CD4-positive, alpha-beta T cell treated with Interleukin-15 for 1 hour (primary cell): ENCODE data around the gene TNNI3K.

Experiments
- DNase-seq: peaks from one replicate; pipeline ENCODE4 v3.0.0-alpha.2; 2020

Gene TNNI3K

GRCh38 chr1:74504933-74505512 lies 269.8 kb downstream of the TNNI3K start:
- no peak for DNase-seq

- DNase-seq = no peak
Observed at GRCh38 chr1:74505928-74506710, 270.9 kb downstream of the TNNI3K start.

GRCh38 chr1:74508449-74508848 lies 273.3 kb downstream of the TNNI3K start:
- DNase-seq = no peak

- DNase-seq = no peak
Observed at GRCh38 chr1:74512170-74512915, 277.2 kb downstream of the TNNI3K start, which contains the start of gene LRRC53. Gene LRRC53 (minus strand): TSS chr1:74512611. CDS start chr1:74483349, 29,262 bp downstream.

GRCh38 chr1:74513411-74514300 lies 278.5 kb downstream of the TNNI3K start:
- no peak for DNase-seq

- DNase-seq = no peak
Observed at GRCh38 chr1:74517599-74518051, 282.4 kb downstream of the TNNI3K start.

GRCh38 chr1:74522148-74522547 lies 287.0 kb downstream of the TNNI3K start:
- no peak for DNase-seq

- no peak for DNase-seq
Observed at GRCh38 chr1:74523873-74524480, 288.8 kb downstream of the TNNI3K start.

GRCh38 chr1:74526708-74527107 lies 291.5 kb downstream of the TNNI3K start:
- no peak for DNase-seq

GRCh38 chr1:74528123-74528522 lies 292.9 kb downstream of the TNNI3K start:
- no peak for DNase-seq

- DNase-seq = no peak
Observed at GRCh38 chr1:74530892-74531291, 295.7 kb downstream of the TNNI3K start.

GRCh38 chr1:74531796-74532195 lies 296.6 kb downstream of the TNNI3K start:
- no peak for DNase-seq

- DNase-seq = no peak
Observed at GRCh38 chr1:74534241-74534640, 299.1 kb downstream of the TNNI3K start.

- DNase-seq = no peak
Observed at GRCh38 chr1:74545821-74546220, 310.6 kb downstream of the TNNI3K start.

GRCh38 chr1:74548961-74549750 lies 314.0 kb downstream of the TNNI3K start:
- no peak for DNase-seq

- DNase-seq = no peak
Observed at GRCh38 chr1:74549932-74550331, 314.7 kb downstream of the TNNI3K start.

GRCh38 chr1:74570797-74571492 lies 335.8 kb downstream of the TNNI3K start:
- DNase-seq = no peak

- no peak for DNase-seq
Observed at GRCh38 chr1:74571493-74571800, 336.3 kb downstream of the TNNI3K start.

GRCh38 chr1:74571891-74572290 lies 336.7 kb downstream of the TNNI3K start:
- no peak for DNase-seq

- no peak for DNase-seq
Observed at GRCh38 chr1:74578101-74578500, 342.9 kb downstream of the TNNI3K start.

GRCh38 chr1:74579425-74579824 lies 344.2 kb downstream of the TNNI3K start:
- no peak for DNase-seq
